Measurements from ENCODE around the gene ENTPD7.
A peak's percentile ranks its signal among the peaks of the same experiment; 100 is the strongest.
"Not testable (repeated sequence)": the region's sequence is repeated elsewhere in the genome, so short reads cannot be mapped to it uniquely, and the experiment has no call there.

ENTPD7 gene

GRCh38 chr10:99659031-99659867, at the start of gene ENTPD7:
ENTPD7 (plus strand) TSS chr10:99659509; CDS start chr10:99659957, 448 bp downstream.
- peak; percentile 94 for DNase-seq (ENCODE audit: low spot score)

GRCh38 chr10:99610221-99610620, 49.1 kb upstream of the ENTPD7 start:
- no peak for DNase-seq (ENCODE audit: low spot score)

GRCh38 chr10:99611326-99611725, 48.0 kb upstream of the ENTPD7 start:
- DNase-seq (ENCODE audit: low spot score), result no peak

- peak; percentile 54 for DNase-seq (ENCODE audit: low spot score)
Observed at GRCh38 chr10:99612167-99612831, 47.0 kb upstream of the ENTPD7 start.

- no peak for DNase-seq (ENCODE audit: low spot score)
Observed at GRCh38 chr10:99615426-99615825, 43.9 kb upstream of the ENTPD7 start.

GRCh38 chr10:99617696-99618095, 41.6 kb upstream of the ENTPD7 start:
- no peak for DNase-seq (ENCODE audit: low spot score)

- no peak for DNase-seq (ENCODE audit: low spot score)
Observed at GRCh38 chr10:99619090-99619800, 40.1 kb upstream of the ENTPD7 start.

GRCh38 chr10:99619851-99620710, 39.2 kb upstream of the ENTPD7 start, which contains the start of gene SLC25A28:
SLC25A28 (minus strand) TSS chr10:99620439; CDS start chr10:99620335, 104 bp downstream.
- DNase-seq (ENCODE audit: low spot score), result peak; percentile 100

GRCh38 chr10:99620711-99621453, 38.4 kb upstream of the ENTPD7 start:
- DNase-seq (ENCODE audit: low spot score), result peak; percentile 87

- DNase-seq (ENCODE audit: low spot score), result no peak
Observed at GRCh38 chr10:99621454-99622251, 37.7 kb upstream of the ENTPD7 start.

- DNase-seq (ENCODE audit: low spot score), result no peak
Observed at GRCh38 chr10:99623919-99624318, 35.4 kb upstream of the ENTPD7 start.

GRCh38 chr10:99625124-99625523, 34.2 kb upstream of the ENTPD7 start:
- DNase-seq (ENCODE audit: low spot score), result not testable (repeated sequence)

GRCh38 chr10:99628923-99629624, 30.2 kb upstream of the ENTPD7 start:
- no peak for DNase-seq (ENCODE audit: low spot score)

GRCh38 chr10:99629625-99629978, 29.7 kb upstream of the ENTPD7 start:
- DNase-seq (ENCODE audit: low spot score), result no peak

- DNase-seq (ENCODE audit: low spot score), result peak; percentile 13
Observed at GRCh38 chr10:99630433-99630832, 28.9 kb upstream of the ENTPD7 start.

- DNase-seq (ENCODE audit: low spot score), result no peak
Observed at GRCh38 chr10:99630991-99631390, 28.3 kb upstream of the ENTPD7 start.

GRCh38 chr10:99631496-99631895, 27.8 kb upstream of the ENTPD7 start:
- DNase-seq (ENCODE audit: low spot score), result no peak

- DNase-seq (ENCODE audit: low spot score), result no peak
Observed at GRCh38 chr10:99633832-99634231, 25.5 kb upstream of the ENTPD7 start.

- DNase-seq (ENCODE audit: low spot score), result no peak
Observed at GRCh38 chr10:99647601-99648151, 11.6 kb upstream of the ENTPD7 start.
